ENCODE data around the gene CMBL.
"Not testable (repeated sequence)": the region's sequence is repeated elsewhere in the genome, so short reads cannot be mapped to it uniquely, and the experiment has no call there.

CMBL gene

DNA sequence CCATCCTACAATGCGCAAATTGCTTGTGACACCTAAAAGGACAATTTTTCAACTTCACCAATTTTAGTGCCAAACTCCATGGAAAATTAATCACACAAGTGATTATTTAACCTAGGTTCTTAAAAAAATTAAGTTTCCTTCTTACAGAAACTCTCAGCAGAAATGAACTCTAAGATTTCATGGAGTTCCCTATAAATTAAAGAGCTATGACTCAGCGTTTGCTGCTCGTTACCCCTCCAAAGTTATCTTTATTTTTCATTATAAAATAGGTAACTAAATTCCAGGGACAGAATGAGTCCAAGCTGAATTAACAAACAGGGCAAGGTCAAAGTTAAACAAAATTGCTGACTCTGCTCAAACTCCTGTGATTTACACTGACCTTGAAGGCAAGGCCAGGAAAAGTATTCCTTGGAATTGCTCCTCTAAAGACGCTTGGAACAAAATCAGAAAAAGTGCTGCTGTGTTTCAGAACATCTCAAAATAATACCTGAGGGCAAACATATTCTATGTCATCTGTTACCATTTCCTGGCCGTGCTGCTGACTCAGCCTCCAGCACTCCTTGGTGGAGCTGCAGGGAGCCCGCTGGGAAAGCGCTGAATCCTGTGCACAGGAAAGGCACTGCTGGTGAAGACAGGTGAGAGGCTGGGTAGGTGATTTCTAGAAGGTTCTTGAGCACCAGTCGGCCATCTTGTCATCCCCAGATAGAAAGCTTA is 2.5 kb upstream of the CMBL start:
- DNase-seq: no peak

DNA sequence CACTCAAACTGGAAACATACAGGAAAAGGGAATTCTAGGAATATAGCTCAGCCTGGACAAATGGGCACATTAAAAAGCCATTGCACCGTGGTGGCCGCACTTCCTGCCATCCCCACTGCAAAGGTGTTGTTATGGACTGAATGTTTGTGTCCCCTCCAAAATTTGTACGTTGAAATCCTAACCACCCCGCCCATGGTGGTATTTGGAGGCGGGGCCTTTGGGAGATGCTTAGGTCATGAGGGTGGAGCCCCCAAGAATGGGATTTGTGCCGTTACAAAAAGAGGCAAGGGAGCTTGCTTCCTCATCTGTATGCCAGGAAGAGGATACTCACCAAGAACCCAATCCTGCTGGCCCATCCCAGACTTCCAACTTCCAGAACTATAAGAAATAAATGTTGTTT is 1.1 kb upstream of the CMBL start:
- DNase-seq: no peak

DNA sequence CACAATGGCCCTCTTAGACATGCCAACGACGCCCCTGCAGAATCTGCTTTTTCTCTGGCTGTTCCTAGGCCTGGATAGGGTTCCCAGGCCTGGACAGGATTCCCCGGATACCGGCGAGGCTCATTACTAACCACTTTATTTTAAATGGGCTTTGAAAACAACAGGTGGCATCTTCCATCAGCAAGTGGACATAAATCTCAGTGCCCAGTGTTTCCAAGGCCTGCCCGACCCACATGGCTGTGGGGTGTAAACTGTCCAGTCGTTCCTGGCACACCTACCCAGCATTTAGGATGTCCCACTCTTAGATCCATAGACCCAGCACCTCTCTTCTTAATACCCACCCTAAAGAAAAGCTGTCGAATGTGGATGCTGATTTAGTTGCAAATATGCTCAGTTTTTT is 896 bp downstream of the CMBL start:
- no peak for DNase-seq

DNA sequence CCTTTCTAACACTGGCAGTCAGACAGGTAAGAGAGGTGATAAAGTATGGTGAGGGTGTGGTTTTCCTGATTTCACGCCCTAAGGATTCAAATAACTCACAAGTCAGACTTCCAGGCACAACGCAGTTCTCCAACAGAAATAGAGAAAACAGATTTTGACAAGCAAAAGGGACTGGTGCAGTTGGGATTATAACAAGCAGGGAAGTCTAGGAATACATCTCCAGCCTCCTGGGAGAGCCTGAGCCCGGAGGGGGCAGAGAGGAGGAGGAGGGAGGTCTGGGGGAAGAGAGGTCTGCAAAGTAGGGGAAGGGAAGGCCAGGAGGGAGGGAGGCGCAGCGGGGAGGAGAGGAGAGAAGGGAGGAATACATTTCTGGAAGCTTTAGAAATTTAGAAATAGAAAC is 1.6 kb downstream of the CMBL start:
- DNase-seq: no peak

DNA sequence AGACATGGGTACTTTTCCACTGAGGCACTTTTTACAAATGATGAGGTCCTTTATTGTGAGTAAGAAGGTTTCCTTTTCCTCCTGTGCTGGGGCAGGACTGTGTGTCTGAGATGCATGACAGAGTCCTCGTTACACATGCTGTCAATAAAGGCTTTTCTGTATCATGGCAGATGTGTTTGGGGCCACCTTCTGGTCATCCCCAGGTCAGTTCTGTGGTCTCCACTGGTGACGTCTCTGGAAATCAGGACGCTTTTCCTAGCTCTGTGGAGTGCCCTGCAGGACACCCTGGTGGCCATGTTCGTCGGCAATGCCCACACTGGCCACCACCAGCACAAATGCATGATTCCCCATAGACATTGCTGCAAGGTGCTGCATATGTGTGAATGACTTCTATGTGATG is 2.8 kb downstream of the CMBL start:
- no peak for DNase-seq

DNA sequence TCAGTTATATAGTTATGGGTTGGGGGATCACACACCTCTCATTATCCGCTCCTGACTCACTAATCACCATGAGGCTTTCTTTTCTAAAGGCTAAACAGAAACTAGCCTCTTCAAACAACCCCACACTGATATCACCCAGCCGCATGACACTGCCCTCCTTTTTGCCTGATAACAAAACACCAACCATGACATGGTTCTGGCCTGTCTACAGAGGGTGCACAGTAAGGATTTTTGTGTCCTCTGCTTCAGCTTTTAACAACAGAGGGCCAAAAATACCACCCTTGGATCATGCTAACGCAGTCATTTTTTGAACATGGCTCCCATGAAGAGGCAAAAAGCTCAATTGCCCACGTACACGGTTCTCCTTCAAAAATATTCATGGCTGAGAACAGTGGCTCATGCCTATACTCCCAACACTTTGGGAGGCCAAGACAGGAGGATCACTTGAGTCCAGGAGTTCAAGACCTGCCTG is 4.0 kb downstream of the CMBL start:
- DNase-seq: no peak

DNA sequence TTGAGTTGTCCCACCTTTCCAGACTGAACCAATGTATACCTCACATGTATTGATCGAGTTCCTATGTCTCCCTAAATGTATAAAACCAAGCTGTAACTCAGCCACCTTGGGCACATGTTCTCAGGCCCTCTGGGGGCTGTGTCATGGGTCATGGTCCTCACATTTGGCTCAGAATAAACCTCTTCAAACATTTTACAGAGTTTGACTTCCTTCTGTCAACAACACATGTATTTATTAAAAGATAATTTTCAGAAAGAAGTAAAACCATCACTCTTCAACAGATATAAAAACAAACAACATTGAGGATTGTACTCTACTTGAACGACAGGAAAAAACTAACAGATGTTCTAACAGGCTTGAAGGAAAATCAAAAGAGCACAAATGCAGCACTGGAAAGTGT is 4.5 kb downstream of the CMBL start:
- DNase-seq: no peak

DNA sequence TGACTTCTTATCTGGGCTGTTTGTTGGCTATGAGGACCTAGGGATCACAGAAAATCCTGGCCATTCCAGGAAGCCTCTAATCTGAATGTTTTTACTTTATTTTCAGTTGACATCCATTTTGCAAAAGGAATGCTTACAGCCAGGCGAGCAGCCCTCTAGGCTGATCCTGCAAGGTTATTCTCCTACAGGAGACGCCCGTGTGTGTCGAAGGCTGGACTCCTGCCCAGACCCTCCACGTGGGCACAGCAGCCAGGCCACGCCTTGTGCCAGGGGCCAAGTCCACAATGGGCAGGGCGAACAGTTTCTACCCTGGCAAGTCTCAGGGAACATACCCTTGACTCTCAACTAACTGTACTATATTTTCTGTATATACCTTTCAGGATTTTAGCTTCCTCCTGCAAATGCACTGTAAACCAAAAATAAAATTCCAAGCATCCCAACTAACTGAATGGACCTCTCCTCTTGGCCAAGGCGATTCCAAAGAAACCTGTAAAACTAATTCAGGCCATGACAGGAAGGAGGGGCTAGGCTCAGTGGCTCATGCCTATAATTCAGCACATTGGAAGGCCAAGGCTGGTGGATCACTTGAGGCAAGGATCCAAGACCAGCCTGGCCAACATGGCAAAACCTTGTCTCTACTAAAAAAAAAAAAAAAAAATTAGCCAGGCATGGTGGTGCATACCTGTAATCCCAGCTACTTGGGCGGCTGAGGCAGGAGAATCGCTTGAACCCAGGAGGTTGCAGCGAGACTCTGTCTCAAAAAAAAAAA is 5.7 kb downstream of the CMBL start:
- no peak for DNase-seq

DNA sequence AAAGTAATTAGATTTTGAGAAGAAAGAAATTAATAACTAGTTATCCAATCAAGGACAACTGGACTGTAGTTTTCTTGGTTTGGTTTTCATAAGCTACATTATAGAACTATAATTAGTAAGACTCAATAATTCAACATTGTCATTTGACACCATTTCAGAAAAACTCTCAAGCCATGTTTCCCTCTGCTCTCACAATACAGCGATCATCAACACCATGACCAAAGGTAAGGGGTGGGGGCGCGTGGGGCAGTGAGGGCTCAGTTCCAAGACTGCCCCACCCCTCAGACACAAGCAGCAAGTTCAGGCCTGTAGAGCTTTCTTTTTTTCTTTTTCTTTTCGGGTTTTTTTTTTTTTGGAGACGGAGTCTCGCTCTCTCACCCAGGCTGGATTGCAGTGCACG is 6.4 kb downstream of the CMBL start:
- no peak for DNase-seq

DNA sequence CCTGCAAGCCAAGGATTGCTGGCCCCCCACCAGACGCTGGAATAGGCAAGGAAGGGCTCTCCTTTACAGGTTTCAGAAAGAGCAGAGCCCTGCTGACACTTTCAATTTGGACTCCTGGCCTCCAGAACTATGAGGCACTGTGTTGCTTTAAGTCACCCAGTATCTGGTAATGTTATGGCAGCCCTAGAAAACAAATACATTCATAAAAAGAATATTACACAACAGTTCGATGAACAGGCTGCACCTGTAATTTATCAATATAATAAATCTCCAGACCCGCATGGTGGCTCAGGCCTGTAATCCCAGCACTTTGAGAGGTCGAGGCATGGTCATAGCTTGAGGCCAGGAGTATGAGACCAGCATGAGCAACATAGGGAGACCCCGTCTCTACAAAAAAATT is 7.5 kb downstream of the CMBL start:
- no peak for DNase-seq

DNA sequence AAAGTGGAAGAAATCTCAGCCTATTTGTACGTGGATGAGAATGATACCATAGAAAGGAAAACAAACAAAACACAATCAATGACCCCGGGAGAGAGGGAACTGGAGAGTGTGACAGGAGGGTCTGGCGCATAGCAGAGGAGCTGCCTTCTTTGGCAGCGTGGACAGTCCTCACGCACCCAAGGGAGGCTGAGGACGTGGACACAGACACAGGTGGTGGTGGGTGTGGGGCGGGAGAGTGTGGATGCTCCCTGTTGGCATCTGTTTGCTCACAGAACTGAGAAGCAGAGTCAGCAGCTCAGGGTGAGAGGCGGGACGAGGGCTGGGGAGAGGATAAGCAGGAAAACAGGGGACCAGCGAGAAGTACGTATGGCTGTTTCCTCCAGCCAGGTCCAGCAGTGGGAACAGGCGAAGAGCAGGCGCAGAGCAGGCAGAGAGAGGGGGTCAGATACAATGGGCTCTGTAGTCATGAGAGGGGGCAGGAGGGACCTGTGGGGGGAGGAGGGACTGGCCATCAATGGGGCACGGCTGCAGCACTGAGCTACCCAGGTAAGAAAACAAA is 10.0 kb downstream of the CMBL start:
- DNase-seq: no peak

DNA sequence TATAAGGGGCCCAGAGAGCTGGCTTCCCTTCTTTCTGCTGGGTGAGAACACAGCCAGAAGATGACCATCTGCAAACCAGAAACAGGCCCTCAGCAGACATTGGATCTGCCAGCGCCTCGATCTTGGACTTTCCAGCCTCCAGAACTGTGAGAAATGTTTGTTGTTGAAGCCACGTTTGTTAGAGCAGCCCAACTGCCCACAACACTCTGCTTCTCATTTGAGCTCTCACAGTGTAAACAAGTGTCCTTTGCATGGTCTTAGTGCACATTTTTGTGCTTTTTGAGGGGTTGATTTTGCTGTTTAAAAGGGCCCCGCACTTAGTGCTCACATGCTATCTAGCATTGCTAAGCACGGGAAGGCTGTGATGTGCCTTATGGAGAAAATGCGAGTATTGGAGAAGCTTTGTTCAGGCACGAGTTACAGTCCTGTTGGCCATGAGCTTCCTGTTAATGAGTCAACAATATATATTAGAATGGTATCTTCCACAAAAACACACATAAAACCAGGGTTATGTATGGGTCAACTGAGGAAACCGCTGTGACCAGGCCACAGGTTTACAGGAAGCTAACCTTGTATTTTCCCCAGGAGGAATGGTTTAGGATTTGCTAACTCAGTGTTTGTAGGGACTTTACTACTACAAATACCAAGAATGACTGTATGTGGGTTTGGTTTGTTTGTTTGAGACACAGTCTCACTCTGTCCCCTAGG is 11.9 kb downstream of the CMBL start:
- DNase-seq: no peak

DNA sequence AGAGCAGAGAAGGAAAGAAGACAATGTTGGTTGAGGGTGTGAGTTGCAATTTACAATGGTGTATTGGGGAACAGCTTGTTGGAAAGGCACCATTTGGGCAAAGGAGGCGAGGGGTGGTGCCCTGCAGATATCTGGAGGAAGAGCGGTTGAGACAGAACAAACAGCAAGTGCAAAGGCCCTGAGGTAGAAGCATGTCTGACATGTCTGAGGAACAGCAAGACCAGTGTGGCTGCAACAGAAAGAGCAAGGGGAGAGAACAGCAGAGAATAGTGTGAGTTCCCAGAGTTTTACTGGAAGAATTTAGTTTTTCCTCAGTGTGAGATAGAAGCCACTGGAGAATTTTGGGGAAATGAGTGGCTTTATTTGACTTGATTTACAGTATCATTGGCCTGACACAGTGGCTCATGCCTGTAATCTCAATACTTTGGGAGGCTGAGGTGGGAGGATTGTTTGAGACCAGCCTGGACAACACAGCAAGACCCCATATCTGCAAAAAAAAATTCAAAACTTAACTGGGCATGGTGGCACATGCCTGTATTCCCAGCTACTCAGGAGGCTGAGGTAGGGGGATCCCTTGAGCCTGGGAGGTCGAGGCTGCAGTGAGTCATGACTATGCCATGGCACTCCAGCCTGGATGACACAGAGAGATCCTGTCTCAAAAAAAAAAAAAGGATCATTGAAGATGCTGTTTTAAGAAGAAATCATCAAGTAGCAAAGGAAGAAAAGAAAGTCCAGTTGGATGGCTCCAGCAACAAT is 13.6 kb downstream of the CMBL start:
- no peak for DNase-seq

DNA sequence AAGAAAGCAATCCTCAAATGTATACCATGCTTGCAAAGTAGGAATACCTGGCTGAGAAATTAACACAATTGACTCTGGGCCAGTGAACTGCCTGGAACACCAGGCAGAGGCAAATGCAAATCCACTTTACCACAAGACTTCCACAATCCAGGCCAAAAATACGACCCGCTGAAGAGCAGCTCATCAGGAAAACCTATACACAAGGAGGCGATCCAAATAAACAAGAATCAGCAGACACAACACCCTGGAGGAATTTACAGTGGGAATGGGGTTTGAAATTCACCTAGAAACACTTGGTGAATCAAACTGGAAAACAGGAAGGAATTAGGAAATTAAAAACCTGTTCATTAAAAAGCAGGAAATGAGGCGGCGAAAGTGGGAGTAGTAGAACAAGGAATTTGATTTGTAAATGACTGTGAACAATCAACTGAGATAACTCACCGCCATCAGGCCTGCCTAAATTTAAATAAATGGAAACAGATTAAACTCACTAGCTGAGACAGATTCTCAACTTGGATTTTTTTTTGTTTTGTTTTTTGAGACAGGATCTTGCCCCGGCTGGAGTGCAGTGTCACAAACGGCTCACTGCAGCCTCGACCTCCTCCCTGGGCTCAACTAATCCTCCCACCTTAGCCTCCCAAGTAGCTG is 15.9 kb downstream of the CMBL start:
- no peak for DNase-seq

DNA sequence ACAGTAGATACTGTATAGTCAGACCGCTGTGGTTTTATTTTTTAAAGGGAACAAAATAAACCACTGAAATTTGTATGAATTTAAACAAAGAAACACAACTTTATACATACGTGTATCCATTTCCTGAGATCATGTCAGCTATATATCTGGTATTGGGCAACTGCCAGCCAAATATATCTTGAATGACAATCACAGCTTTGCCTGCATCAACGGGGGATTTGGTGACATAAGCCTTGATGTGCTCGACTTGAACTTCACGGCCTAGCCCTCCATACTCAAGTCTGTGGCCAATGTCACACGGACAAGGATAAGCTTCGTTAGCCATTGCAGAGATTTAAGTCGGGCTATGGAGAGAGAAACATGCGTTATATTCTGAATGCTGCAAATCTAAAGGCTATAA is 17.3 kb downstream of the CMBL start:
- no peak for DNase-seq

DNA sequence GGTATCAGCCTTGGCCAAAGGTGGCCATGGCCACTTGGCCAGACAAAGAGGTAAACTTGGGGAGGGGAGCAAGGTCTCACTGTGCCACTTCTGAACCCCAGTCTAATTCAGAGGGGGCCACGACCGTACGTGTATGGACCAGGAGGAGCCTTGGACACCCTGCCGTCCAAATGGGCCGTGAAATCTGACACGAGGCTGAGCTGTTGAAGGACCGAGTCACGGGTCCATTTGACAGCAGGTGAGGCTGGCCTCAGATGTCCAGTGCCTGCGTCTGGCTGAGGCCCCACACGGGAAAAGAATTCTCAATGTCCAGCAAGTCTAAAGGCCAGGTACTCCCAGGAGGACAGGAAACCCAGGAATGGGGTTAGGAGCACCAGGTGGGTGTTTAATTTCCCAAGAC is 17.7 kb downstream of the CMBL start:
- DNase-seq: no peak

DNA sequence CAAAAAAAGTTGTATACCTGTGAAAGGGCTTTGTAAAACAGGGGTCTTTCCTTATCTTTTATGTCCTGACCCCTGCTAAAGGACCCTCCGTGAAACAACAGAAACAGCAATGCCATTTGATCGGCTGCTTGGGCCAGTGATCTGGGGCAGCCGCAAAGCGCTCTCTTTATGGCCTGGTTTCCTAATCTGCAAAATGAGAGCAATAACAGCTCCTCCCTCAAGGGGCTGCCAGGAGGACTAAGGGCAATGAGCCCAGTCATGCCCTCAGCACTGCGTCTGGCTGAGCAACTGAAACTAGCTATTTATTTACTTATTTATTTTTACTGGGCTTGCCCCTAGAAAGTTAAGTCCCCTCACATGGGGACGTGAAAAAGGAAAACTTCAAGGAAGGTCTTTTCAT is 18.3 kb downstream of the CMBL start:
- DNase-seq: no peak

DNA sequence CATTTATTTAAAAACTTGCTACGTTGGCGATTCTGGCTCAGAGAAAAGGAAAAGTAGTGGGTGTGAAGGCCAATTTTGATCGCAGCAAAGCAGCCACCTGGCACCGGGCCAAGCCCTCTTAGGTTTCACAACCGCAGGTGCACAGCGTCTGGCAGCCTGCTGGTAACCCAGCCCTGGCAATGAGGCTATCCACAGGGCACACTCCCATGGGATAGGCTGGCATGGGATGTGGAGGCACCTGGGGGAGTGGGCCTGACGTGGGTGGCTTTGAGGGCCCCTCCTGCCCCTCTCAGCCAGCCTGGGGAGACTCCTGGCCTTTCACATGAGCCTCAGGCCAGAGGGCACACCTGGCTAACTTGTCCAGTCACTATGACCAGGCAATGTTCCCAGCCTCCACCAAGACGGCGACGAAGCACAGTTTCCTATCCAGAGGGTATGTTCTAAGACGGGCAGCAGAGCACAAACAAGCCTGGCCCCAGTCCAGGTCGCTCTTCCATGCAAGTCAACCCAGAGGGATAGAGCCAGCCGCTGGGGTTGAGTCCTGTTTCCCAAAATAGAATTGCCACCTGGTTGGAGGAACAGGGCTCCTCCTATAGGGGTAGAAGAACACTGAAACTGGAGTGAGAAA is 19.0 kb downstream of the CMBL start:
- no peak for DNase-seq

DNA sequence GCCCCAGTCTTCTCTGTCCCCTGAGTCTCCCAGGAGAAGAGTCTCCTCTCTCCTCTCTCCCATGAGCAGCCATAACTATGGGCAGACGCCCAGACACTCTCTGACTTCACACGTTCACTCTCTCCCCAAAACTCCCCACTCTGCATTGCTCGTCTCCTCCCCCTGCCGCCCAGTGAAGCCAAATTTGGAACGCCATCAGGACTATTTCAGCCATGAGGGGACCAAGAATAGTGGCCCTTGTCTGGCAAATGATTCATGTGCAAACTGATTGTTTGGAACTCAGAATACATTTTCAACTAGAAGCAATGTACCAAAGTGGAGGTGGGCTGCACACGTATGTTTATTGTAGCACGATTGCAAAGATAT is 20.9 kb downstream of the CMBL start:
- DNase-seq: no peak

DNA sequence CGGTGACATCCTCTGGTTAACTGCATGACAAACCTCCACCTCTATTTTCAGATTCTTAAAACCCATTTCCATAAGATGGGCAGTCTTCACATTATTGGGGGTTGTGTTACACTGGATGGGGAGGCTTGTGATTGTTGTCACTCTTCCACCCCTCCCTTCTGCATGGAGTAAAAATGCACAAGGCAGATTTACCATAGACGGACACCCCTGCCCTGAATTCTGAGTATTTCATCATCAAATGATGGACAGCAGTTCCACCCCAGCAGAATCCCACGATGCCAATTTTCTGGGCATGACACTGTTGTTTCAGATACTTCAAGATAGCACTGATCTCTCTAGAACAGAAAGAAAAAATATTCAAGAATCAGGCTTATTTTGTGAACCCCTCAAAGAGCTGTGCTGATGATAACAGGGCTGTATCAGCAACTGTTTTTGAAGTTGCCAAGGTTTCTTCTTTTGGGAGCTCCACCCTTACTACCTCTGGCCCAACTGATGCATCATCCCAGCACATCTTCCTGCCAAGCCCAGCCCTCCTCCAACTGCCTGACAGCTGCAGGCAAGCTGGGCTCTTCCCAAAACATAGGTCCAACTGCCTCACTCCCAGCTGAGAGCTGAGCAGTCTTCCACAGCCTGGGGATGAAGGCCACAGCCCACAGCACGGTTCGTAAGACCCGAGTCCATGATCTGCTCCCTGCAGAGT is 21.4 kb downstream of the CMBL start:
- DNase-seq: no peak

DNA sequence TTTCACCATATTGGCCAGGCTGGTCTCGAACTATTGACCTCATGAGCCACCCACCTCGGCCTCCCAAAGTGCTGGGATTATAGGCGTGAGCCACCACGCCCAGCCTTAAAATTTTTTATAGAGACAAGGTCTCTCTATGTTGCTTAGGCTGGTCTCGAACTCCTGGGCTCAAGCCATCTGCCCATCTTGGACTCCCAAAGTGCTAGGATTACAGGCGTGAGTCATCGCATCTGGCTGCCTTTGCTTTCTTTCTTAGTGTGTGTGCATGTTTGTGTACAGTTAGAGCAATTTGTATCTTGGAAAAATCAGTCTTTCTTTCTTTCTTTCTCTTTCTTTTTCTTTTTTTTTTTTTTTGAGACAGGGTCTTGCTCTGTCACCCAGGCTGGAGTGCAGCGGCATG is 22.3 kb downstream of the CMBL start:
- DNase-seq: not testable (repeated sequence)
